Neural cell (in vitro differentiated cells): ENCODE data around the gene CLPX. TPM values are rescaled to one million over a fixed set of nuclear protein-coding genes. Genes with fewer than 3 reads are reported as not detected.

Experiments used
- H2AFZ ChIP-seq: fragments of 200-600, 300-800 bp; sonication (generic), shearing (Covaris generic); 2 replicates; pipeline ENCODE4 v1.6.0; 2014; ENCODE audit warnings: low read depth, mild to moderate bottlenecking, antibody characterized with exemption, low read length, moderate library complexity
- H3F3A ChIP-seq: fragments of 200-600 bp; shearing (Covaris generic); 2 replicates; pipeline ENCODE4 v1.6.1; 2016; ENCODE audit warnings: mild to moderate bottlenecking, moderate library complexity, mixed read lengths, antibody characterized with exemption, low read length; ENCODE audit not compliant: insufficient read depth, poor library complexity, severe bottlenecking
- H3K27ac ChIP-seq: fragments of 200-600, 300-800 bp; sonication (generic), shearing (Covaris generic); 2 replicates; pipeline ENCODE4 v1.5.1; 2014; ENCODE audit warnings: mild to moderate bottlenecking, low read length, moderate library complexity
- H3K27me3 ChIP-seq: fragments of 300-800, 200-600 bp; sonication (generic), shearing (Covaris generic); 2 replicates; pipeline ENCODE4 v1.6.0; 2014; ENCODE audit warnings: mild to moderate bottlenecking, low read depth, low read length, moderate library complexity; ENCODE audit not compliant: insufficient read depth
- H3K36me3 ChIP-seq: fragments of 300-800, 200-600 bp; sonication (generic), shearing (Covaris generic); 2 replicates; pipeline ENCODE4 v1.5.1; 2014; ENCODE audit warnings: mild to moderate bottlenecking, antibody characterized with exemption, low read length, moderate library complexity; ENCODE audit not compliant: insufficient read depth
- H3K4me2 ChIP-seq: fragments of 300-800, 200-600 bp; sonication (generic), shearing (Covaris generic); 2 replicates; pipeline ENCODE4 v1.6.0; 2014; ENCODE audit warnings: mild to moderate bottlenecking, low read length
- H3K4me3 ChIP-seq: fragments of 300-800, 200-600 bp; sonication (generic), shearing (Covaris generic); 2 replicates; pipeline ENCODE4 v1.5.1; 2014; ENCODE audit warnings: mild to moderate bottlenecking, low read length, moderate library complexity
- H3K79me2 ChIP-seq: fragments of 200-600 bp; shearing (Covaris generic); replicated peaks from 2 replicates; pipeline ENCODE4 v1.6.0; 2014; ENCODE audit warnings: mild to moderate bottlenecking, low read length, moderate library complexity; ENCODE audit not compliant: insufficient read depth
- H3K9ac ChIP-seq: fragments of 300-800, 200-600 bp; sonication (generic), shearing (Covaris generic); 2 replicates; pipeline ENCODE4 v1.6.1; 2016; ENCODE audit warnings: mild to moderate bottlenecking, low read length, mixed read lengths
- H3K9me2 ChIP-seq: fragments of 200-600 bp; shearing (Covaris generic); 2 replicates; pipeline ENCODE4 v1.6.1; 2016; ENCODE audit warnings: mild to moderate bottlenecking, low read length, mixed read lengths; ENCODE audit not compliant: insufficient read depth
- H3K9me3 ChIP-seq: fragments of 200-600, 300-800 bp; sonication (generic), shearing (Covaris generic); 2 replicates; pipeline ENCODE4 v1.6.1; 2016; ENCODE audit warnings: mild to moderate bottlenecking, mixed run types, low read length, moderate library complexity, mixed read lengths
- H4K20me1 ChIP-seq: fragments of 200-600 bp; shearing (Covaris generic); 2 replicates; pipeline ENCODE4 v1.6.1; 2016; ENCODE audit warnings: mild to moderate bottlenecking, mixed run types; ENCODE audit not compliant: insufficient read depth
- CTCF ChIP-seq: fragments of 450-650 bp; IDR thresholded peaks from 2 replicates; pipeline ENCODE4 v1.5.1; 2014; ENCODE audit warnings: antibody characterized with exemption, mild to moderate bottlenecking, moderate library complexity; ENCODE audit not compliant: poor library complexity, severe bottlenecking
- EP300 ChIP-seq: fragments of 450-650 bp; conservative IDR thresholded peaks from 2 replicates; pipeline ENCODE4 v1.6.1; 2014; ENCODE audit warnings: antibody characterized with exemption, mild to moderate bottlenecking, moderate library complexity; ENCODE audit not compliant: poor library complexity, severe bottlenecking
- POLR2AphosphoS5 ChIP-seq: IDR thresholded peaks from 2 replicates; pipeline ENCODE4 v1.6.1; 2012
- RAD21 ChIP-seq: fragments of 450-650 bp; conservative IDR thresholded peaks from 2 replicates; pipeline ENCODE4 v1.6.1; 2014; ENCODE audit warnings: antibody characterized with exemption, mild to moderate bottlenecking, moderate library complexity
- REST ChIP-seq: IDR thresholded peaks from 2 replicates; pipeline ENCODE4 v1.6.1; 2012; ENCODE audit warnings: borderline replicate concordance
- SMC3 ChIP-seq: fragments of 450-650 bp; conservative IDR thresholded peaks from 2 replicates; pipeline ENCODE4 v1.6.1; 2014; ENCODE audit warnings: antibody characterized with exemption, mild to moderate bottlenecking, moderate library complexity; ENCODE audit not compliant: poor library complexity
- TAF1 ChIP-seq: IDR thresholded peaks from 2 replicates; pipeline ENCODE4 v1.6.1; 2012; ENCODE audit warnings: low read depth
- polyA plus RNA-seq: library from polyadenylated mRNA; depleted of rRNA; stranded (reverse); fragments of >200 nt; gene quantifications from 2 replicates; pipeline ENCODE4 v1.2.3, GENCODE V29; 2014

The CLPX gene
- polyA plus RNA-seq, 1 donor from 2014 or later: 44.9 TPM

GRCh38 chr15:65172531-65172930, 12.6 kb downstream of the CLPX start:
- no peaks in the 10 kb centered on the region for H3K9me2 ChIP-seq
- H3K4me3 ChIP-seq: no peak overlapping the region
- no peaks in the 10 kb centered on the region for H3K79me2 ChIP-seq
- no peak overlapping the region for H3K9ac ChIP-seq
- H2AFZ ChIP-seq: no peak overlapping the region
- H3K27ac ChIP-seq: no peak overlapping the region
- no peaks in the 10 kb centered on the region for H3K27me3 ChIP-seq
- H3K4me2 ChIP-seq: no peak overlapping the region
- TF ChIP-seq POLR2AphosphoS5: no peak
- H4K20me1 ChIP-seq: no peaks in the 10 kb centered on the region
- H3F3A ChIP-seq: no peaks in the 10 kb centered on the region
- H3K36me3 ChIP-seq: no peaks in the 10 kb centered on the region
- H3K9me3 ChIP-seq: no peaks in the 10 kb centered on the region

- H4K20me1 ChIP-seq: no peaks in the 10 kb centered on the region
- H3K27ac ChIP-seq: no peak overlapping the region
- H3K79me2 ChIP-seq: no peaks in the 10 kb centered on the region
- no peaks in the 10 kb centered on the region for H3K36me3 ChIP-seq
- H3K9me2 ChIP-seq: no peaks in the 10 kb centered on the region
- no peaks in the 10 kb centered on the region for H3K27me3 ChIP-seq
- no peak overlapping the region for H3K9ac ChIP-seq
- no peaks in the 10 kb centered on the region for H3F3A ChIP-seq
- H3K4me2 ChIP-seq: no peak overlapping the region
- no peak overlapping the region for H2AFZ ChIP-seq
- TF ChIP-seq CTCF (no peak), TAF1 (no peak), SMC3 (no peak), POLR2AphosphoS5 (no peak)
- H3K9me3 ChIP-seq: no peaks in the 10 kb centered on the region
- H3K4me3 ChIP-seq: no peak overlapping the region
Measured at GRCh38 chr15:65171428-65171827, 13.7 kb downstream of the CLPX start.

- H4K20me1 ChIP-seq: no peaks in the 10 kb centered on the region
- no peak overlapping the region for H3K27ac ChIP-seq
- peaks cover 6% of the 10 kb centered on the region for H3K79me2 ChIP-seq
- no peaks in the 10 kb centered on the region for H3K9me2 ChIP-seq
- H3K9me3 ChIP-seq: no peaks in the 10 kb centered on the region
- H3F3A ChIP-seq: no peaks in the 10 kb centered on the region
- H3K4me3 ChIP-seq: no peak overlapping the region
- H2AFZ ChIP-seq: no peak overlapping the region
- H3K27me3 ChIP-seq: no peaks in the 10 kb centered on the region
- no peak overlapping the region for H3K9ac ChIP-seq
- no peaks in the 10 kb centered on the region for H3K36me3 ChIP-seq
- no peak for TF ChIP-seq EP300
- TF ChIP-seq RAD21: no peak
- TF ChIP-seq TAF1: no peak
- no peak for TF ChIP-seq POLR2AphosphoS5
- TF ChIP-seq CTCF: no peak
- TF ChIP-seq SMC3: no peak
- TF ChIP-seq REST: no peak
- no peak overlapping the region for H3K4me2 ChIP-seq
Measured at GRCh38 chr15:65165875-65166274, 19.3 kb downstream of the CLPX start.
